Medulla oblongata (tissue), 1 donor: ENCODE data around the gene SPINT2.
A peak's percentile ranks its signal among the peaks of the same experiment; 100 is the strongest.
"Not testable (repeated sequence)": the region's sequence is repeated elsewhere in the genome, so short reads cannot be mapped to it uniquely, and the experiment has no call there.

ENCODE experiments used
- DNase-seq: peaks from one replicate; pipeline ENCODE4 v3.0.0-alpha.2; 2015; ENCODE audit errors: extremely low spot score

The SPINT2 gene

GRCh38 chr19:38239816-38240215 is 24.6 kb upstream of the SPINT2 start:
- no peak for DNase-seq

- no peak for DNase-seq
These were observed 21.1 kb upstream of the SPINT2 start for GRCh38 chr19:38243279-38243673.

GRCh38 chr19:38245826-38246498 is 18.4 kb upstream of the SPINT2 start:
- DNase-seq: no peak

- peak; percentile 1 for DNase-seq
These were observed 17.2 kb upstream of the SPINT2 start for GRCh38 chr19:38247126-38247525.

GRCh38 chr19:38247734-38248268 is 16.6 kb upstream of the SPINT2 start:
- DNase-seq: peak; percentile 49

- DNase-seq: no peak
These were observed 16.0 kb upstream of the SPINT2 start for GRCh38 chr19:38248421-38248820.

GRCh38 chr19:38250428-38250820 is 13.9 kb upstream of the SPINT2 start:
- DNase-seq: peak; percentile 2

GRCh38 chr19:38250821-38251563 is 13.4 kb upstream of the SPINT2 start:
- DNase-seq: peak; percentile 75

- DNase-seq: peak; percentile 57
These were observed 12.8 kb upstream of the SPINT2 start for GRCh38 chr19:38251564-38252051.

GRCh38 chr19:38252385-38252784 is 12.0 kb upstream of the SPINT2 start:
- DNase-seq: no peak

GRCh38 chr19:38252941-38253691 is 11.3 kb upstream of the SPINT2 start:
- DNase-seq: peak; percentile 94

GRCh38 chr19:38253788-38254187 is 10.6 kb upstream of the SPINT2 start:
- DNase-seq: no peak

GRCh38 chr19:38255383-38256014 is 8.9 kb upstream of the SPINT2 start:
- DNase-seq: no peak

GRCh38 chr19:38261942-38262341 is 2.4 kb upstream of the SPINT2 start:
- not testable (repeated sequence) for DNase-seq

- no peak for DNase-seq
These were observed 1.6 kb upstream of the SPINT2 start for GRCh38 chr19:38262585-38263268.

- no peak for DNase-seq
These were observed 486 bp upstream of the SPINT2 start for GRCh38 chr19:38263689-38264485.

- peak; percentile 25 for DNase-seq
These were observed 964 bp downstream of the SPINT2 start for GRCh38 chr19:38265213-38265861.

- DNase-seq: no peak
These were observed 1.6 kb downstream of the SPINT2 start for GRCh38 chr19:38265921-38266429.

- no peak for DNase-seq
These were observed 2.7 kb downstream of the SPINT2 start for GRCh38 chr19:38266981-38267597.
